GM20000 (cell line): ENCODE measurements around the gene OSBPL6.

Experiments used
- DNase-seq: peaks from one replicate; pipeline ENCODE4 v3.0.0; 2012; ENCODE audit warnings: low spot score
- CTCF ChIP-seq: IDR thresholded peaks from 2 replicates; pipeline ENCODE4 v1.5.1; 2012; ENCODE audit warnings: mild to moderate bottlenecking, control low read depth; ENCODE audit errors: extremely low read depth, missing control alignments

Gene OSBPL6

GRCh38 chr2:178211460-178211859, 17.1 kb downstream of the OSBPL6 start:
- TF ChIP-seq CTCF = no peak
- DNase-seq = no peak

GRCh38 chr2:178211943-178212342, 17.6 kb downstream of the OSBPL6 start:
- no peak for DNase-seq
- TF ChIP-seq CTCF = no peak

- no peak for TF ChIP-seq CTCF
- no peak for DNase-seq
These were observed 19.7 kb downstream of the OSBPL6 start for GRCh38 chr2:178213991-178214390.

- no peak for DNase-seq
- TF ChIP-seq CTCF = no peak
These were observed 24.9 kb downstream of the OSBPL6 start for GRCh38 chr2:178219247-178219646.

GRCh38 chr2:178220814-178221213, 26.5 kb downstream of the OSBPL6 start:
- DNase-seq = no peak
- no peak for TF ChIP-seq CTCF

GRCh38 chr2:178221556-178221955, 27.2 kb downstream of the OSBPL6 start:
- DNase-seq = no peak
- no peak for TF ChIP-seq CTCF

- DNase-seq = no peak
- no peak for TF ChIP-seq CTCF
These were observed 29.5 kb downstream of the OSBPL6 start for GRCh38 chr2:178223806-178224205.
